Body of pancreas (tissue), 4 donors: ENCODE data around the gene KRT84. TPM values are rescaled to one million over a fixed set of nuclear protein-coding genes. Genes with fewer than 3 reads are reported as not detected.

ENCODE experiments used
- ATAC-seq: fragments of 150-250 bp; one replicate; pipeline ENCODE4 v1.9.1; 2016
- DNase-seq, 4 donors: peaks; one replicate each; pipeline ENCODE4 v3.0.0-alpha.2; 2019
- H3K27ac ChIP-seq, 4 donors: fragments of 200-600 bp; sonication (generic); 1 replicate in 3 of 4; 2 replicates in 1 of 4; pipeline versions ENCODE4 v1.5.1 to v1.6.1; 2016 to 2019; ENCODE audit warnings: mild to moderate bottlenecking in 1 of 4, mixed read lengths in 1 of 4, moderate library complexity in 1 of 4
- H3K27me3 ChIP-seq, 2 donors: fragments of 200-600 bp; sonication (generic); one replicate each; pipeline ENCODE4 v1.6.0; 2016; ENCODE audit warnings: mild to moderate bottlenecking in 1 of 2
- H3K36me3 ChIP-seq, 2 donors: fragments of 200-600 bp; sonication (generic); replicated peaks in 1 of 2; 2 replicates each; pipeline ENCODE4 v1.5.1; 2016; ENCODE audit warnings: low read depth in 2 of 2; ENCODE audit not compliant: insufficient read depth in 1 of 2
- H3K4me1 ChIP-seq: fragments of 200-600 bp; sonication (generic); one replicate; pipeline ENCODE4 v1.6.0; 2016
- H3K4me3 ChIP-seq, 2 donors: fragments of 200-600 bp; sonication (generic); 1 replicate in 1 of 2; 2 replicates in 1 of 2; pipeline ENCODE4 v1.5.1; 2016 to 2019
- H3K9me3 ChIP-seq, 3 donors: fragments of 200-600 bp; sonication (generic); 1 replicate in 2 of 3; 2 replicates in 1 of 3; pipeline ENCODE4 v1.5.1; 2016
- POLR2A ChIP-seq, 3 donors: fragments of 450-650 bp; IDR thresholded peaks; one replicate each; pipeline ENCODE4 v1.6.1; 2016; ENCODE audit warnings: antibody characterized with exemption in 3 of 3, mild to moderate bottlenecking in 2 of 3
- WGBS, 2 donors: methylation state at CpG; one replicate each; pipeline ENCODE4 v1.1.5; 2017; 5-methylcytosine and 5-hydroxymethylcytosine counted together
- intact Hi-C: fragments of 100-400 bp; cut with DNase I; formaldehyde crosslinking; loops from one replicate; pipeline ENCODE4 v1.15.1; 2023
- total RNA-seq, 2 donors: library from RNA; depleted of rRNA; stranded (reverse); fragments of >200 nt; gene quantifications; one replicate each; pipeline ENCODE4 v1.1.0, GENCODE V29; 2016
- TF ChIP-seq, protein P1 (sequence below), 7 experiments: fragments of 450-650 bp in 4 of 7; fragments of 200-600 bp in 3 of 7; sonication (generic) in 3 of 7; IDR thresholded peaks; one replicate each; pipeline ENCODE4 v1.5.1; 2016 to 2019; ENCODE audit warnings: antibody characterized with exemption in 7 of 7

The KRT84 gene
- total RNA-seq, 2 donors from 2014 or later: not detected

DNA sequence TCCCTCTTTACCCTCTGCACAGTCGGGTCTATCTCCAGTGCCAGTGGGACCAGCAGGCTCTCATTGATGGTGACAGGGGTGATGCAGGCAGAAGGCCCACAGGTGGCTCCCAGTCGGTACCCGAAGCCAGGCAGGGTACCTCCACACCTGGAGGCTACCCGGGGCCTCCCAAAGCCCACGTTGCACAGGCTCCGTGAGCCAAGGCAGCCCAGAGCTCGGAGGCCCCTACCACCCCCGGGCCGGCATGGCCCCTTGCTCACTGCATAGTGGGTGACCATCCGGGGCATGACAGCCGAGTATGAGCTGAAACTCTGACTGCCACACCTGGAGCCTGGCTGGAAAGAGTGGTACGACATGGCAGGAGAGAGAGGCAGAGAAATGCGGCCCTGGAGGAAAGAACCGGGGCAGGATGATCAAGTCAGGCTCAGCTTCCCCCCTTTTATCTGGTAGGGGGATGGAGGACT is 20.5 kb upstream of the KRT84 start, which contains the start of gene KRT82:
Gene KRT82 (minus strand): TSS at position 414 of the 464 bp plus-strand sequence. CDS start 58 bp downstream, at position 356.
- no peak within 1 kb of the TSS for H3K4me3 ChIP-seq
- 74 to 78% methylated on average over 6 to 14 of the region's 14 CpGs for WGBS, 2 donors
- DNase-seq (no peak), ATAC-seq (no peak)
- H3K36me3 ChIP-seq: no peaks in the 10 kb centered on the region
- no peak within 1 kb of the TSS for H3K27ac ChIP-seq
- intact Hi-C loops: no loop called here
- H3K27me3 ChIP-seq: no peaks in the 10 kb centered on the region
- H3K9me3 ChIP-seq: no peaks in the 10 kb centered on the region
- TF ChIP-seq, protein P1, sequence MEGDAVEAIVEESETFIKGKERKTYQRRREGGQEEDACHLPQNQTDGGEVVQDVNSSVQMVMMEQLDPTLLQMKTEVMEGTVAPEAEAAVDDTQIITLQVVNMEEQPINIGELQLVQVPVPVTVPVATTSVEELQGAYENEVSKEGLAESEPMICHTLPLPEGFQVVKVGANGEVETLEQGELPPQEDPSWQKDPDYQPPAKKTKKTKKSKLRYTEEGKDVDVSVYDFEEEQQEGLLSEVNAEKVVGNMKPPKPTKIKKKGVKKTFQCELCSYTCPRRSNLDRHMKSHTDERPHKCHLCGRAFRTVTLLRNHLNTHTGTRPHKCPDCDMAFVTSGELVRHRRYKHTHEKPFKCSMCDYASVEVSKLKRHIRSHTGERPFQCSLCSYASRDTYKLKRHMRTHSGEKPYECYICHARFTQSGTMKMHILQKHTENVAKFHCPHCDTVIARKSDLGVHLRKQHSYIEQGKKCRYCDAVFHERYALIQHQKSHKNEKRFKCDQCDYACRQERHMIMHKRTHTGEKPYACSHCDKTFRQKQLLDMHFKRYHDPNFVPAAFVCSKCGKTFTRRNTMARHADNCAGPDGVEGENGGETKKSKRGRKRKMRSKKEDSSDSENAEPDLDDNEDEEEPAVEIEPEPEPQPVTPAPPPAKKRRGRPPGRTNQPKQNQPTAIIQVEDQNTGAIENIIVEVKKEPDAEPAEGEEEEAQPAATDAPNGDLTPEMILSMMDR (IDR thresholded peaks at IDR 0.05): no peak
- TF ChIP-seq POLR2A (IDR thresholded peaks at IDR 0.05): no peak
- H3K4me1 ChIP-seq: no peaks in the 10 kb centered on the region

DNA sequence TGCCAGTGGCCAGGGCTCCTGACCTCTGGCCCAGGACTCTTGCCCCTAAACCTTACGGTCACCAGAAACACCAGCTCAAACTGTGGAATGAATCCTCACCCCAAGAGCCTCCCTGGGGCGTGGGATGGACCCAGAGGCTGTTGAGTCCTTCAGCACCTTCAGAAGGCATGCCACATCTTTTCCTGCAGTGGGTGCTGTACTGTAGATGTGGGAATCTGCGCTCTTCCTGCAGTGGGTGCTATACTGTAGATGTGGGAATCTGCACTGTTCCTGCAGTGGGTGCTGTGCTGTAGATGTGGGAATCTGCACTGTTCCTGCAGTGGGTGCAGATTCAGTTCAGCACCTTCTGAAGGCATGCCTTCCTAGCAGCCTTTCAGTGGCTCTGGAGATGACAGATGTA is 19.5 kb upstream of the KRT84 start:
- 79 to 83% methylated on average over 2 to 3 of the region's 3 CpGs for WGBS, 2 donors
- Histone ChIP-seq H3K9me3 (no peaks in the 10 kb centered on the region), H3K27me3 (no peaks in the 10 kb centered on the region), H3K4me3 (no peak overlapping the region), H3K27ac (no peak overlapping the region), H3K4me1 (no peaks in the 10 kb centered on the region), H3K36me3 (no peaks in the 10 kb centered on the region)
- DNase-seq (no peak), ATAC-seq (no peak)
- TF ChIP-seq POLR2A (IDR thresholded peaks at IDR 0.05): no peak
- TF ChIP-seq, protein P1 (IDR thresholded peaks at IDR 0.05): no peak
- intact Hi-C loops: no loop called here

DNA sequence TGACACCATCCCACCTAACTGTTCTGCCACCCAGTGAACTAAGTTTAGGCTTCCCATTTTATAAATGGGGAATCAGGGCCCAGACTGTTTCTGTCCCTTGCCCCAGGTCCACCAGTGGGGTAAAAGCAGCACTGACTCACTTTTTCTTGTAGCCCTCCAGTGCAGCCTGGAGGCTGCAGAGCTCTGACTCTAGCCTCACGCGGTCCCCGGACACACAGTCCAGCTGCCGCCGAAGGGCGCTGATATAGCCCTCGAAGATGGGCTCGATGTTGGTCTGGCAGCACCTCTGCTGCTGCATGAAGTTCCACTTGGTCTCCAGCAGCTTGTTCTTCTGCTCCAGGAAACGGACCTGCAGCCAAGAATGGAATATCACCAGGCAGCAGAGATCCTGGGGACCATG is 18.1 kb upstream of the KRT84 start:
- H3K4me1 ChIP-seq: no peaks in the 10 kb centered on the region
- no peak overlapping the region for H3K4me3 ChIP-seq
- 85 to 92% methylated on average over 9 of the region's 9 CpGs for WGBS, 2 donors
- TF ChIP-seq, protein P1 (IDR thresholded peaks at IDR 0.05): no peak
- TF ChIP-seq POLR2A (IDR thresholded peaks at IDR 0.05): no peak
- H3K27ac ChIP-seq: no peak overlapping the region
- intact Hi-C loops: no loop called here
- DNase-seq (no peak), ATAC-seq (no peak)
- no peaks in the 10 kb centered on the region for H3K9me3 ChIP-seq
- H3K36me3 ChIP-seq: no peaks in the 10 kb centered on the region
- no peaks in the 10 kb centered on the region for H3K27me3 ChIP-seq

DNA sequence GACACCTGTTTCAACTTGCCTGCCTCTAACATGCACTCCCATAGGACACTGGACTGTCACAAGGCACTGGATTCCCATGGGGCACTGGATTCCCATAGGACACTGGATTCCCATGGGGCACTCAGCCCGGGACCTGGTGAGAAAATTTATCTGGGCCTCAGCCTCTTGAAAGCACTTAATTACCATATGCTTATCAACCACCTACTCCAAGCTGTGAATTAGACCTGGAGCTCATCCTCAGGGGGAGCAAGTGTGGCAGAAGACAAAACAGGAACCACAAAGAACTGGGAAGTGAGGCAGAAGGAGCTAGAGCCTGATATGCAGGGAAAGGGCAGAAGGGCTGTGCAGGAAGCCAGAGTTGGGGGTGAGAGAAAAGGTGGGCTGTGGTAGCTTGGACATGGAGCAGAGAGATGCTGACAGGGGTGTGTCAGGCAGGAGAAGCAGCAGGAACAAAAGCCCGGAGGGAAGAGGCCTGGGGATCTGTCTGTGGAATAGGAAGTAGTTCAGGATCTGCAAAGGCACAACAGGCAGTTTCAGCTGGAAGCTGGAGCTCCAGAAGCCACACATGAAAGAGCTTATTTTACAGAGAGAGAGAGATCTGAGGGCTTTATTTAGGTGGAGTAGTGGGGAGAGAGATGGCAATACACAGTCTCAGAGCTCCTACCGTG is 17.6 kb upstream of the KRT84 start:
- no peak overlapping the region for H3K27ac ChIP-seq
- H3K27me3 ChIP-seq: no peaks in the 10 kb centered on the region
- no peak for ATAC-seq
- H3K4me3 ChIP-seq: no peak overlapping the region
- no peaks in the 10 kb centered on the region for H3K9me3 ChIP-seq
- no peaks in the 10 kb centered on the region for H3K36me3 ChIP-seq
- TF ChIP-seq, protein P1 (IDR thresholded peaks at IDR 0.05): no peak
- no peak for TF ChIP-seq POLR2A (IDR thresholded peaks at IDR 0.05)
- DNase-seq: no peak
- no peaks in the 10 kb centered on the region for H3K4me1 ChIP-seq
- 42 to 48% methylated on average over 3 of the region's 3 CpGs for WGBS, 2 donors
- intact Hi-C loops: no loop called here

DNA sequence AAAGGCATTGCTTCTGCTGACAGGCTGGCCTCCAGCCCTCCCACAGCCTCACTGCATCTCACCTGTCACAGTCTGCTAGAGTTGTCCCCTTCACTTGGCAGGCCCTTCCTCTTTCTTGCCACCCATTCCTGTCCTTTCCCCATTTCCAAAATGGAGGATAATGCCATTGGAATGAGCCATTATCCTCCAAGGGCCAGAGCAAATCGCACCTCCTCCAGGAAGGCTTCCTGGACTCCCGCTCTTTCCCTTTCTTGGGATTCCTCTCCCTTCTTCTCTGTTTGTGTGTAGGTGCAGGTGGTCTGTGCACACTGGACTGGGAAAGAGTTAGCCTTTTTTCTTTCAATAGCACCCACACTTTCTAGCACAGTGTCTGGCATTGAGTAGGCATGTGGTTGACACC is 16.9 kb upstream of the KRT84 start:
- no peak overlapping the region for H3K4me3 ChIP-seq
- H3K9me3 ChIP-seq: no peaks in the 10 kb centered on the region
- no peaks in the 10 kb centered on the region for H3K36me3 ChIP-seq
- intact Hi-C loops: no loop called here
- H3K27me3 ChIP-seq: no peaks in the 10 kb centered on the region
- TF ChIP-seq, protein P1 (IDR thresholded peaks at IDR 0.05): no peak
- no peak for TF ChIP-seq POLR2A (IDR thresholded peaks at IDR 0.05)
- no peaks in the 10 kb centered on the region for H3K4me1 ChIP-seq
- DNase-seq: no peak
- no peak overlapping the region for H3K27ac ChIP-seq
- WGBS, 2 donors: 96 to 98% methylated on average over 2 of the region's 2 CpGs
- ATAC-seq: no peak
